GM04503 (cell line): ENCODE data around the gene MRPL24.

Experiments used
- DNase-seq: peaks from one replicate; pipeline ENCODE4 v3.0.0-alpha.2; 2012; ENCODE audit warnings: low read depth

The MRPL24 gene

GRCh38 chr1:156709757-156710489, 31.0 kb downstream of the MRPL24 start:
- peak; percentile 55 for DNase-seq

GRCh38 chr1:156709031-156709430, 31.9 kb downstream of the MRPL24 start:
- DNase-seq, result no peak

DNA sequence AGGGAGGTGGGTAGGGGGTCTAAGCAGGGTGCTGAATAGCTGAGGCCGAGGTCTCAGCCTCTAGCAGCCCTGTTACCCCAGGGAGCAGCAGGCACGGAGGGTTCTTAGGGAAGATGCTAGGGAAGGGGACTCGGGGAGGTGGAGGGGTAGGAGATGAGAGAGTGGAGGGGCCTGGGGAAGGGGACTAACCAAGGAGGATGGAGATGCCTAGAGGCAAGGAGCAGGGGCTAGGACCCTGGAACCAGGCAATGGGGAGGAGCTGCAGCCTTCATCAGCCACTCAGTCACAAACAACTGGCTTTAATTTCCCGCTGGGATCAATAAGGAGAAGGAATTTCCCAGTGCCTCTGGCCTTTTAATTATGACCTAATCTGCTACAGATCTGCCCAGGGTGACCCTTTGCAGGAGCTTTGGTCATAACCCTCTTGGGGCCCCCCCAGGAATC, 32.6 kb downstream of the MRPL24 start:
- DNase-seq, result no peak

DNA sequence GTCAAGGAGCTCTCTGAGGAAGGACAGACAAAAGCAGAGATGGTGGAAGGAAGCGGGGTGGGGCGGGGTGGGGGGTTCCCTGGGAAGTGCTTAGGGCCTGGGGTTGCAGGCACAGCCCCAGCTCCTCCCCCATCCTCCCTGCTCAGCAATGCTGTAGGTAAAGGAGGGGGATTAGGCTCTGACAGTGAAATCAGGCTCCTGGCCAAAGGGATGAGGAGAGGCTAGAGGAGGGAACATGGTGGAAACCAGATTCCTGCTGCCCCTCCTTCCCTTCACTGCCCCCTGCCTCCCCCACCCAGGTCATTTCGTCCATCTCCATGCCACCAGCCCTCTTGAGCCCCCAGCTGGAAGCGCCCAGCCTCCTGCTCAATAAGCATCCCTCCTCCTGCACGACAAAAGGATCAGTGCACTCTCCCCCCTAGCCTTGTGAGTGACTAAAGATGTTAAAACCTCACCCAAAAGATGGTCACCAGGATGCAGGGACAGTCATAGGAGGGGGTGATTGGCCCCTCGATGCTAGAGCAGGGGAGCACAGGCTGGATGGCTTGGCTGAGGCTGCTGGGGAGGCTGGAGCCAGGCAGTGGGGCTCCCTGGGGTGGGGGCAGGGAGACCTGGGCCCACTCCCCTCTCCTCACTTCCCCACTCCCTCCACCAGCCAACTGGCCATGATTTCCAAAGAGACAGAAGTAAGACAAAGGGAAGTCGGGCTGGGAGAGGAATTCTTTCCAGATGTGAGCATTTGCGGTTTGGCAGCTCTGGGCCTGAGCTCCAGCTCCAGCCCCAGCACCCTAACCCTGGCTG, 33.3 kb downstream of the MRPL24 start:
- no peak for DNase-seq

DNA sequence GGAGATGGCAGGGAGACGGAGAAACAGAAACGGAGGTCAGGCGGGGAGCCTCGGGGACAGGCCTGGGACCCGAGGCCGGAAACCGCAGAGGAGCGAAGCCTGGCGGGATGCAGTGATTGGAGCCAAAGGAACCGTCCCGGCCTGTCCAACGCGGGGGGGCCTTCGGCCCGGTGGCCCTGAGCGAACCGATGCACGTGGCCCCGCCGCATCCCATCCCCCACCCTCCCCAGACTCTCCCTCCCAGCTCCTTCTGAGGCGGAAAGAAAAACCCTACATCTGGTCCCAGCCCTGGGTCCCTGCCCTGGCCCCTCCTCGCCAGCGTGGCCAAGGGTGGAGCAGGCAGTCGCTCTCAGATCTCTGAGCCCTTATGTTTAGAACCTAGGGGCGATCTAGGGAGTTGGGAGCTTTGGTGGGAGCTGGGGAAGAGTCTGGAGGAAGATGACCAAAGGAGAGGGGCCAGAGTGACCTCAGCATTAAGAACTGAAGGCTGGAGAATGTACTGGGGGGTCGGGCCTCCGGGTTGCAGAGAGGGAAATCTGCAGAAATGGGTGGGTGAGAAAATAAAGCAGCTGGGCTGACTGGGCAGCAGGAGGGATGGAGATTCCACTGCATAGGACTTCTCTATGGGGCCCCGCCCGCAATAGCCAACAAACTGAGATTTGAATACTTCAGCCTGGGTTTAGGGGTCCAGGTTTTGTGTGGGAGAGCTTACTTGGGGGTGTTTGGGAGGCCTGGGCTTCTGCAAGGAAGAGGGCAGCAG, 34.1 kb downstream of the MRPL24 start:
- no peak for DNase-seq

- no peak for DNase-seq
Measured at GRCh38 chr1:156705918-156706656, 34.8 kb downstream of the MRPL24 start.

DNA sequence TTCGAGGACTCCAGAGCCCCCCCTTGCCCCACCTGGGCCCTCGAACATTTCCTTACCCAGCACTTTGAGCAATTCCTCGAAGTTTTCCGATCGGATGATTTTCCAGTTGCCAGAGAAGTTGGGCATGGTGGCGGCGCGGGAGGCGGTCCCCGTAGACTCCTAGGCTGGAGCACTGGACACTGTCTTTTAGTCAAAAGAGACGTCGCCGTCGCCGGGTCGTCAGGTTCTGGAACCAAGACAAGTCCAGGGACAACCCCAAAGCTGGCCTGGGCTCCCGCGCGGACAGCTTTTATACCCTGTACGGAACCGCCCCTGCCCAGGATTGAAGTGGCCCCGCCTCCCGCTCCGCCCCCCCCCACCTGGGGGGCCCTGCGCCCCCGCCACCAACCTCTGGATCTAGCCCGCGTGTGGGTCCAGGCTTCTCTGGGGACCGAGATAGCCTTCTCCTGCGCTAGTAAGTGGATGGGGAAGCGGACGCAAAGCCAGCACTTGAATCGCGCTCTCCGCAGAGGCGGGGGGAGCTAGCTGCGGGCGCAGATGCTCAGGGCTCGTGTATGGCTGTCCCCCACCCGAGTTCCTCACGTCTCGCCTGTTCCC, 35.5 kb downstream of the MRPL24 start, which contains the start of gene CRABP2:
Gene CRABP2 (minus strand): TSS at position 263 of the 597 bp plus-strand sequence. CDS start 137 bp downstream, at position 126.
- DNase-seq, result no peak

- DNase-seq, result no peak
Measured at GRCh38 chr1:156704930-156705320, 36.0 kb downstream of the MRPL24 start.

- no peak for DNase-seq
Measured at GRCh38 chr1:156704166-156704711, 36.6 kb downstream of the MRPL24 start.

- DNase-seq, result no peak
Measured at GRCh38 chr1:156703741-156704140, 37.1 kb downstream of the MRPL24 start.

- DNase-seq, result no peak
Measured at GRCh38 chr1:156703336-156703735, 37.6 kb downstream of the MRPL24 start.

DNA sequence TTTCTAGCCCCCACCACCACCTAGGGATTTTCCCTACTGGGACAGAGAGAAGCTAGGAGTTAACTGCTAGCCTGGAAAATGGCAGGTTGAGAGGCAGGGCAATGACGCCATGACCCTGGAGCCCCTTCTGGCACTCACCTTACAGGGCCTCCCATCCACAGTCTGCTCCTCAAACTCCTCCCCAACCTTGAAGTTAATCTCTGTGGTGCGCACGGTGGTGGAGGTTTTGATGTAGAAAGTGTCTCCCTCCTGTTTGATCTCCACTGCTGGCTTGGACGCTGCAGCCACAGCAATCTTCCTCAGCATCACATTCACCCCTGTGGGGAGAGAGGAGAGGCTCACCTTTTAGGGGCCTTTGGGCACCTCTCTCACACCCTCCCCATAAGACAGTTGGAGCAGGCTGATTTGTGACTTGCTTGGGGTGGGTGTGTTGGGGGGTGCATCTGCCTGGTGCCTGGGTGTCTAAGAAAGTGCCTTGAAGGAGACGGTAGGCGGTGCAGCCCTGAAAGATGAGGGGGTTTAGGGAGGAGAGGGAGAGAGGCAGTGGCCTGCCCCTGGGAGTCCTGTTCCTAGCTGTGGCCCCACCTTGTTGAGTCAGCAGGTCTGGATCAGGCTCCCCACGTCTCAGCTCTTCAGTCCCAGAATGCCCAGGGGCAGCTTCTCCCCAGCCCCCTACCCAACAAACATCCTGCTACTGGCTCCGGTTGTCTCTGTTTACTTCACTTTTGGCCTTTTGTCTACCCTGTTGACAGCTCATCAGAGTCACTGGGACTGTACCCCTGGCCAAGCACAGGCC, 40.0 kb downstream of the MRPL24 start:
- no peak for DNase-seq

- no peak for DNase-seq
Measured at GRCh38 chr1:156698995-156699394, 41.9 kb downstream of the MRPL24 start.

DNA sequence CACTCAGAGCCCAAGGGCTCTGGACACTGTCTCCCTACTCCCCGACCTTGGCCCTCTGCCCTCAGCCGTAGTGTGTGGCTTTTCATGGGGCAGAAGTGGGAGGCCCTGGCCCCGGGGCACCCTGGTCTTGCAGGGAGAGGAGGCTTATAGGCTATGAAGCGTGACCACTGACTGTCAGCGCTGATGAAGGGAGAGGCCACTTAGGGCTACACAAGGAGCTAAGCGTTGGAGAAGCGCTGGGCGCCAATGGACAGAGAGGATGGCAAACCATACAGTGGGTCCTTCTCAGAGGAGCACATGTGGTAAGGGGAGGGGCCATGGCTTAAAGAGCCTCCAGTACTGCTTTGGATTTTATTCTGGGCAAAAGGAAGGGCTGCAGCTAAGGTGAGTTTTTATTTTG, 43.4 kb downstream of the MRPL24 start:
- DNase-seq, result no peak

- DNase-seq, result no peak
Measured at GRCh38 chr1:156696755-156697154, 44.1 kb downstream of the MRPL24 start.

DNA sequence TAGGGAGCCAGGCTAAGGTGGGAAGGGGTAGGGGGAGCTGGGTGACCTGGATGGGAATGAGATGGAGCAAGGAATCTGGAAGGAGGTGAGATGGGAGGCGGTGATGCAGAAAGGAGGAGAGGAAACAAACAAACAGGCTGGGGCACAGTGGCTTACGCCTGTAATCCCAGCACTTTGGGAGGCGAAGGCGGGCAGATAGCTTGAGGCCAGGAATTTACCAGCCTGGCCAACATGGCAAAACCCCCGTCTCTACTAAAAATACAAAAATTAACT, 46.3 kb downstream of the MRPL24 start:
- no peak for DNase-seq

- no peak for DNase-seq
Measured at GRCh38 chr1:156693848-156694689, 46.8 kb downstream of the MRPL24 start.

- no peak for DNase-seq
Measured at GRCh38 chr1:156692925-156693847, 47.7 kb downstream of the MRPL24 start.
